ENCODE measurements around the gene SIRPA. TPM values are rescaled to one million over a fixed set of nuclear protein-coding genes. Genes with fewer than 3 reads are reported as not detected.

Gene SIRPA
- total and polyA plus RNA-seq, 4 donors, result 16.6 to 123 (median 52.6) TPM

- Histone ChIP-seq H3K4me1 (ENCODE audit: control insufficient read depth in 5 of 5, insufficient read depth in 5 of 5, low read length in 5 of 5) (peaks cover 0 to 3% (median 0%) of the 10 kb centered on the region in 5 donors), H3K9ac (ENCODE audit: insufficient read depth in 1 of 2, low read length in 2 of 2) (no peak overlapping the region), H3K27me3 (ENCODE audit: control insufficient read depth in 3 of 3, insufficient read depth in 3 of 3, low read length in 2 of 3) (peaks cover 0 to 9% (median 0%) of the 10 kb centered on the region in 3 donors), H3K9me3 (ENCODE audit: control insufficient read depth in 4 of 4, insufficient read depth in 3 of 4, low read length in 3 of 4) (peaks cover 0 to 2% (median 0%) of the 10 kb centered on the region in 4 donors), H3K27ac (ENCODE audit: low read depth in 1 of 2, low read length in 1 of 2) (no peak overlapping the region), H3K36me3 (ENCODE audit: control insufficient read depth in 4 of 4, insufficient read depth in 4 of 4, low read length in 4 of 4) (peaks cover 0 to 4% (median 0%) of the 10 kb centered on the region in 4 donors), H3K4me3 (no peak overlapping the region)
- peak in 1 of 3 donors; percentile 7 for DNase-seq
- 61 to 77% methylated on average over 10 of the region's 10 CpGs for WGBS, 2 donors
- TF ChIP-seq CTCF (IDR thresholded peaks at IDR 0.05; ENCODE audit: control extremely low read depth, extremely low read depth), result no peak
- ATAC-seq (ENCODE audit: insufficient read depth, low FRiP score), result no peak
Measured at GRCh38 chr20:1928154-1928553, 32.9 kb downstream of the SIRPA start.

GRCh38 chr20:1928782-1929181, 33.6 kb downstream of the SIRPA start:
- Histone ChIP-seq H3K9ac (ENCODE audit: insufficient read depth in 1 of 2, low read length in 2 of 2) (no peak overlapping the region), H3K4me3 (no peak overlapping the region), H3K36me3 (ENCODE audit: control insufficient read depth in 4 of 4, insufficient read depth in 4 of 4, low read length in 4 of 4) (peaks cover 0 to 4% (median 0%) of the 10 kb centered on the region in 4 donors), H3K4me1 (ENCODE audit: control insufficient read depth in 5 of 5, insufficient read depth in 5 of 5, low read length in 5 of 5) (peaks cover 0 to 4% (median 0%) of the 10 kb centered on the region in 5 donors), H3K27ac (ENCODE audit: low read depth in 1 of 2, low read length in 1 of 2) (no peak overlapping the region), H3K27me3 (ENCODE audit: control insufficient read depth in 3 of 3, insufficient read depth in 3 of 3, low read length in 2 of 3) (peaks cover 0 to 9% (median 0%) of the 10 kb centered on the region in 3 donors), H3K9me3 (ENCODE audit: control insufficient read depth in 4 of 4, insufficient read depth in 3 of 4, low read length in 3 of 4) (peaks cover 0 to 2% (median 0%) of the 10 kb centered on the region in 4 donors)
- 78 to 85% methylated on average over 7 of the region's 7 CpGs for WGBS, 2 donors
- no peak for TF ChIP-seq CTCF (IDR thresholded peaks at IDR 0.05; ENCODE audit: control extremely low read depth, extremely low read depth)
- ATAC-seq (ENCODE audit: insufficient read depth, low FRiP score) (no peak), DNase-seq (no peak)

GRCh38 chr20:1929460-1929859, 34.3 kb downstream of the SIRPA start:
- no peak for TF ChIP-seq CTCF (IDR thresholded peaks at IDR 0.05; ENCODE audit: control extremely low read depth, extremely low read depth)
- Histone ChIP-seq H3K9ac (ENCODE audit: insufficient read depth in 1 of 2, low read length in 2 of 2) (no peak overlapping the region), H3K27me3 (ENCODE audit: control insufficient read depth in 3 of 3, insufficient read depth in 3 of 3, low read length in 2 of 3) (peaks cover 0 to 9% (median 0%) of the 10 kb centered on the region in 3 donors), H3K36me3 (ENCODE audit: control insufficient read depth in 4 of 4, insufficient read depth in 4 of 4, low read length in 4 of 4) (peaks cover 0 to 4% (median 0%) of the 10 kb centered on the region in 4 donors), H3K9me3 (ENCODE audit: control insufficient read depth in 4 of 4, insufficient read depth in 3 of 4, low read length in 3 of 4) (peaks cover 0 to 2% (median 0%) of the 10 kb centered on the region in 4 donors), H3K4me1 (ENCODE audit: control insufficient read depth in 5 of 5, insufficient read depth in 5 of 5, low read length in 5 of 5) (peaks cover 0 to 6% (median 0%) of the 10 kb centered on the region in 5 donors), H3K27ac (ENCODE audit: low read depth in 1 of 2, low read length in 1 of 2) (no peak overlapping the region), H3K4me3 (no peak overlapping the region)
- DNase-seq (no peak), ATAC-seq (ENCODE audit: insufficient read depth, low FRiP score) (no peak)
- 37 to 83% methylated on average over 3 of the region's 3 CpGs for WGBS, 2 donors

GRCh38 chr20:1930165-1930564, 35.0 kb downstream of the SIRPA start:
- H3K27me3 ChIP-seq (ENCODE audit: control insufficient read depth in 3 of 3, insufficient read depth in 3 of 3, low read length in 2 of 3), result peaks cover 0 to 9% (median 0%) of the 10 kb centered on the region in 3 donors
- H3K4me1 ChIP-seq (ENCODE audit: control insufficient read depth in 5 of 5, insufficient read depth in 5 of 5, low read length in 5 of 5), result peaks cover 0 to 6% (median 0%) of the 10 kb centered on the region in 5 donors
- no peak for DNase-seq
- TF ChIP-seq CTCF (IDR thresholded peaks at IDR 0.05; ENCODE audit: control extremely low read depth, extremely low read depth), result no peak
- no peak overlapping the region for H3K9ac ChIP-seq (ENCODE audit: insufficient read depth in 1 of 2, low read length in 2 of 2)
- H3K36me3 ChIP-seq (ENCODE audit: control insufficient read depth in 4 of 4, insufficient read depth in 4 of 4, low read length in 4 of 4), result peaks cover 0 to 1% (median 0%) of the 10 kb centered on the region in 4 donors
- H3K4me3 ChIP-seq, result no peak overlapping the region
- no peak overlapping the region for H3K27ac ChIP-seq (ENCODE audit: low read depth in 1 of 2, low read length in 1 of 2)
- H3K9me3 ChIP-seq (ENCODE audit: control insufficient read depth in 4 of 4, insufficient read depth in 3 of 4, low read length in 3 of 4), result peaks cover 0 to 2% (median 0%) of the 10 kb centered on the region in 4 donors
- ATAC-seq (ENCODE audit: insufficient read depth, low FRiP score), result no peak
- 82 to 91% methylated on average over 6 of the region's 6 CpGs for WGBS, 2 donors

All from lung (tissue), 12 donors.